GM12864 (cell line): ENCODE results near the gene ERBB2.

ENCODE experiments used
- DNase-seq: peaks from one replicate; pipeline ENCODE4 v3.0.0-alpha.2; 2011; ENCODE audit warnings: low read depth
- H3K4me3 ChIP-seq: 2 replicates; pipeline ENCODE4 v1.5.1; 2011; ENCODE audit warnings: mild to moderate bottlenecking, low read depth, low read length, control low read depth
- CTCF ChIP-seq: IDR thresholded peaks from 2 replicates; pipeline ENCODE4 v1.5.1; 2011; ENCODE audit warnings: low read depth, mild to moderate bottlenecking, moderate library complexity, low read length, control low read depth, inconsistent platforms; ENCODE audit errors: missing control alignments

Gene ERBB2

GRCh38 chr17:39735882-39736281 is 36.0 kb downstream of the ERBB2 start:
- no peak for DNase-seq
- no peak overlapping the region for H3K4me3 ChIP-seq
- TF ChIP-seq CTCF, result no peak

GRCh38 chr17:39736319-39737165 is 36.7 kb downstream of the ERBB2 start:
- no peak overlapping the region for H3K4me3 ChIP-seq
- no peak for DNase-seq
- TF ChIP-seq CTCF, result no peak

GRCh38 chr17:39737206-39737759 is 37.4 kb downstream of the ERBB2 start:
- no peak for TF ChIP-seq CTCF
- no peak overlapping the region for H3K4me3 ChIP-seq
- DNase-seq, result no peak

GRCh38 chr17:39737760-39738567 is 38.1 kb downstream of the ERBB2 start, which contains the start of gene GRB7:
TSS of gene GRB7 (plus strand) at chr17:39737938. CDS start at chr17:39742302, 4,364 bp downstream.
- DNase-seq, result no peak
- no peak within 1 kb of the TSS for H3K4me3 ChIP-seq
- no peak for TF ChIP-seq CTCF

GRCh38 chr17:39738568-39738901 is 38.7 kb downstream of the ERBB2 start:
- no peak for TF ChIP-seq CTCF
- no peak for DNase-seq
- H3K4me3 ChIP-seq, result no peak overlapping the region

GRCh38 chr17:39738983-39739884 is 39.4 kb downstream of the ERBB2 start:
- H3K4me3 ChIP-seq, result no peak overlapping the region
- no peak for DNase-seq
- TF ChIP-seq CTCF, result no peak
